HepG2 (cell line): Measurements from ENCODE around the gene ZNF620. TPM values are rescaled to one million over a fixed set of nuclear protein-coding genes. Genes with fewer than 3 reads are reported as not detected.

Source experiments
- CAMTA2 ChIP-seq: sonication (generic); formaldehyde crosslinking; IDR thresholded peaks from 2 replicates; pipeline ENCODE4 v1.4.0; 2020; ENCODE audit warnings: mild to moderate bottlenecking, missing genetic modification reagents, borderline replicate concordance
- FOXK1 ChIP-seq: sonication (generic); formaldehyde crosslinking; IDR thresholded peaks from 2 replicates; pipeline ENCODE4 v1.4.0; 2020; ENCODE audit warnings: low read depth, missing genetic modification reagents, borderline replicate concordance
- HDAC2 ChIP-seq: sonication (generic); formaldehyde crosslinking; IDR thresholded peaks from 2 replicates; pipeline ENCODE4 v1.4.0; 2020; ENCODE audit warnings: missing genetic modification reagents
- MBNL3 ChIP-seq: fragments of 250-450 bp; sonication (Bioruptor Pico); conservative IDR thresholded peaks from 2 replicates; pipeline ENCODE4 v1.8.0; 2022; ENCODE audit warnings: mild to moderate bottlenecking, inconsistent platforms
- MIXL1 ChIP-seq: IDR thresholded peaks from 2 replicates; pipeline ENCODE4 v1.6.1; 2016
- NPAS2 ChIP-seq: sonication (generic); formaldehyde crosslinking; IDR thresholded peaks from 2 replicates; pipeline ENCODE4 v1.8.0; 2022; ENCODE audit warnings: mild to moderate bottlenecking, missing genetic modification reagents, borderline replicate concordance
- PHF8 ChIP-seq: sonication (generic); formaldehyde crosslinking; IDR thresholded peaks from 2 replicates; pipeline ENCODE4 v1.5.0; 2020; ENCODE audit warnings: missing genetic modification reagents
- POLR2G ChIP-seq: fragments of 200-400 bp; formaldehyde crosslinking; IDR thresholded peaks from 2 replicates; pipeline ENCODE4 v1.6.1; 2018; ENCODE audit warnings: mild to moderate bottlenecking, low read depth, low read length, moderate library complexity
- ZBTB7B ChIP-seq: sonication (generic); formaldehyde crosslinking; IDR thresholded peaks from 2 replicates; pipeline ENCODE4 v1.4.0; 2020; ENCODE audit warnings: missing genetic modification reagents
- ZNF225 ChIP-seq: sonication (generic); formaldehyde crosslinking; IDR thresholded peaks from 2 replicates; pipeline ENCODE4 v1.4.0; 2020; ENCODE audit warnings: mild to moderate bottlenecking, missing genetic modification reagents
- ZNF547 ChIP-seq: sonication (generic); formaldehyde crosslinking; IDR thresholded peaks from 2 replicates; pipeline ENCODE4 v1.5.1; 2020; ENCODE audit warnings: mild to moderate bottlenecking, missing genetic modification reagents
- ZNF883 ChIP-seq: sonication (generic); formaldehyde crosslinking; IDR thresholded peaks from 2 replicates; pipeline ENCODE4 v1.5.1; 2020; ENCODE audit warnings: mild to moderate bottlenecking, missing genetic modification reagents; ENCODE audit errors: not compliant biosample characterization
- polyA plus RNA-seq, 8 experiments: library from polyadenylated mRNA; depleted of rRNA in 3 of 8; stranded (reverse) in 7 of 8; unstranded in 1 of 8; fragments of >200 nt; fragmentation: Illumina TruSeq in 4 of 8; extraction: Trizol in 4 of 8; gene quantifications; 2 replicates each; pipeline versions ENCODE4 v1.2.1 to v1.2.3, GENCODE V29; 2011 to 2016; ENCODE audit warnings: low read depth in 4 of 8, missing spikeins in 1 of 8, mixed read lengths in 1 of 8; ENCODE audit not compliant: insufficient read depth in 1 of 8
- total RNA-seq, 5 experiments: library from RNA; depleted of rRNA; stranded (reverse); fragments of >200 nt; fragmentation: Illumina TruSeq; extraction: Trizol; gene quantifications; 2 replicates each; pipeline ENCODE4 v1.2.3, GENCODE V29; 2016; ENCODE audit warnings: low read depth in 1 of 5
- TF ChIP-seq, protein P1 (sequence below): sonication (generic); formaldehyde crosslinking; conservative IDR thresholded peaks from 2 replicates; pipeline ENCODE4 v1.4.0; 2020; ENCODE audit warnings: missing genetic modification reagents
- TF ChIP-seq, protein P2 (sequence below): sonication (generic); formaldehyde crosslinking; IDR thresholded peaks from 2 replicates; pipeline ENCODE4 v1.8.0; 2022; ENCODE audit warnings: missing genetic modification reagents, mild to moderate bottlenecking, inconsistent platforms, borderline replicate concordance
- TF ChIP-seq, protein P3 (sequence below): sonication (generic); formaldehyde crosslinking; IDR thresholded peaks from 2 replicates; pipeline ENCODE4 v1.5.0; 2020; ENCODE audit warnings: missing genetic modification reagents
- TF ChIP-seq, protein P4 (sequence below): sonication (generic); formaldehyde crosslinking; IDR thresholded peaks from 2 replicates; pipeline ENCODE4 v1.4.0; 2020; ENCODE audit warnings: missing genetic modification reagents
- TF ChIP-seq, protein P5 (sequence below): IDR thresholded peaks from 2 replicates; pipeline ENCODE4 v1.6.1; 2016; ENCODE audit warnings: low read depth, control low read depth
- TF ChIP-seq, protein P6 (sequence below): sonication (generic); formaldehyde crosslinking; IDR thresholded peaks from 2 replicates; pipeline ENCODE4 v1.4.0; 2020; ENCODE audit warnings: missing genetic modification reagents

ZNF620 gene
- total and polyA plus RNA-seq, 2 of the 13 experiments (the other 11 are each of a cell fraction or from before 2014, with no cell fraction given) = 2.3 to 12.2 TPM

DNA sequence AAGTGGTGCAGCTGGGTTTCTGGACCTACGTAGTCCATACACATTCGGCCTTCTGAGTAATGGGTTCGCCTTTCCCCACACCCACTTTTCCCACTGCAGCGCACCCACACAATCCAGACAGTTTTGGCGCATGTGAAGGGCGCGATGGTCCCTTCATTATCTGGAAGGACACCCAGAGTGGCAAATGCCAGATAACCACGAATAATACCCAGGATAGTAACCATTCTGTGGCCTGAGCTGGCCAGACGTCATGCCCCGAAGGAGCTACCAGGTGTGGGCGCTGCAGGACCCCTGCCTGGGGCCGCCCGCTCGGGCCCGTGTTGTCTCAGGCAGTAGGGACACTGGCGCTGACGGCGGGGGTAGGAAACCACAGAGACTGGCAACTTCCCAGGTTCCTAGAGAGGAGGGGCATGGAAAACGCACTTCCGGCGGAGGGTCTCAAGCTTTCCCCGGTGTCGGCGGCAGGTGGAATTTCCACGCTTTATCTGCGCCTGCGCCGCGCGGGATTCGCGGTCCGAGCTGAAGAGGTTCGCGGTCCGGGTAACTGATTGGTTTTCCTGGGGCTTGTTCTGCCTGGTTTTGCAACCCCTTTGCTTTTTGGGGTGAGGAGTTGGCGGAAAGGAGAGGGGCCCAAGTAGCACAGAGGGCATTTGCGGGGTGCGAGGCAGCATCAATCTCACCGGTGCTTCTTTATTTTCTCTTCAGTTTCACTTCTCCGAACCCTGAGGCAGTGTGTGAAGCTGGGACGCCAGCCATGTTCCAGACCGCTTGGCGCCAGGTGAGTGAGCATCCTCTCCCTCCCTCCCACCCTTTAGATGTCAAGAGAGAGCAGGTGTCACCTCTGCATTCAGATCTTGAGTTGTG, at the start of gene ZNF620 (continued):
- TF ChIP-seq FOXK1 (peak; percentile 85; the same call in 1 of the 2 replicates), HDAC2 (CRISPR knock-in tag) (peak; percentile 72), ZNF225 (CRISPR knock-in tag) (no peak), POLR2G (peak; percentile 86), MBNL3 (CRISPR knock-in tag) (no peak), MIXL1 (CRISPR knock-in tag) (0 out of 2 replicates have a peak, but pooled peaks have one; percentile 31), ZNF883 (peak; percentile 25), NPAS2 (no peak), ZNF547 (CRISPR knock-in tag) (peak; percentile 28; the same call in 1 of the 2 replicates), CAMTA2 (CRISPR knock-in tag) (peak; percentile 47; the same call in 1 of the 2 replicates), PHF8 (CRISPR knock-in tag) (peak; percentile 74), ZBTB7B (CRISPR knock-in tag) (peak; percentile 83)
- TF ChIP-seq, protein P1, sequence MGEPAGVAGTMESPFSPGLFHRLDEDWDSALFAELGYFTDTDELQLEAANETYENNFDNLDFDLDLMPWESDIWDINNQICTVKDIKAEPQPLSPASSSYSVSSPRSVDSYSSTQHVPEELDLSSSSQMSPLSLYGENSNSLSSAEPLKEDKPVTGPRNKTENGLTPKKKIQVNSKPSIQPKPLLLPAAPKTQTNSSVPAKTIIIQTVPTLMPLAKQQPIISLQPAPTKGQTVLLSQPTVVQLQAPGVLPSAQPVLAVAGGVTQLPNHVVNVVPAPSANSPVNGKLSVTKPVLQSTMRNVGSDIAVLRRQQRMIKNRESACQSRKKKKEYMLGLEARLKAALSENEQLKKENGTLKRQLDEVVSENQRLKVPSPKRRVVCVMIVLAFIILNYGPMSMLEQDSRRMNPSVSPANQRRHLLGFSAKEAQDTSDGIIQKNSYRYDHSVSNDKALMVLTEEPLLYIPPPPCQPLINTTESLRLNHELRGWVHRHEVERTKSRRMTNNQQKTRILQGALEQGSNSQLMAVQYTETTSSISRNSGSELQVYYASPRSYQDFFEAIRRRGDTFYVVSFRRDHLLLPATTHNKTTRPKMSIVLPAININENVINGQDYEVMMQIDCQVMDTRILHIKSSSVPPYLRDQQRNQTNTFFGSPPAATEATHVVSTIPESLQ (CRISPR knock-in tag) = 0 out of 2 replicates have a peak, but pooled peaks have one; percentile 48
- TF ChIP-seq, protein P2, sequence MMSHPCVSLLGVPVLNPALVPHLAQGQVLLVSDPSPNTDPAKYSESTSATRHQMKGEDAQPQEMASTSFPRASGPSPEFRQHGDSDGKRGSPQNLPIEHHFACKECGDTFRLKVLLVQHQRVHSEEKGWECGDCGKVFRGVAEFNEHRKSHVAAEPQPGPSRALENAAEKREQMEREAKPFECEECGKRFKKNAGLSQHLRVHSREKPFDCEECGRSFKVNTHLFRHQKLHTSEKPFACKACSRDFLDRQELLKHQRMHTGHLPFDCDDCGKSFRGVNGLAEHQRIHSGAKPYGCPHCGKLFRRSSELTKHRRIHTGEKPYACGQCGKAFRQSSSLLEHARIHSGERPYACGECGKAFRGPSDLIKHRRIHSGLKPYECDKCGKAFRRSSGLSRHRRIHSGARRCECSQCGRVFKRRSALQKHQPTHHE (CRISPR knock-in tag) = peak; percentile 78; the same call in 1 of the 2 replicates
- TF ChIP-seq, protein P3, sequence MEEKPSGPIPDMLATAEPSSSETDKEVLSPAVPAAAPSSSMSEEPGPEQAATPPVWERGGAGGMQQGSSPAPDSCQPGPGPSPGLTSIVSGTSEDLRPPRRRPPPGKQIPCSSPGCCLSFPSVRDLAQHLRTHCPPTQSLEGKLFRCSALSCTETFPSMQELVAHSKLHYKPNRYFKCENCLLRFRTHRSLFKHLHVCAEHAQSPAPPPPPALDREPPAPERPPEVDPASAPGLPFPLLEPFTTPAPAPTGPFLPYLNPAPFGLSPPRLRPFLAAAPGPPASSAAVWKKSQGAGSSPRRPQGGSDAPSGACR = peak; percentile 51; the same call in 1 of the 2 replicates
- TF ChIP-seq, protein P4, sequence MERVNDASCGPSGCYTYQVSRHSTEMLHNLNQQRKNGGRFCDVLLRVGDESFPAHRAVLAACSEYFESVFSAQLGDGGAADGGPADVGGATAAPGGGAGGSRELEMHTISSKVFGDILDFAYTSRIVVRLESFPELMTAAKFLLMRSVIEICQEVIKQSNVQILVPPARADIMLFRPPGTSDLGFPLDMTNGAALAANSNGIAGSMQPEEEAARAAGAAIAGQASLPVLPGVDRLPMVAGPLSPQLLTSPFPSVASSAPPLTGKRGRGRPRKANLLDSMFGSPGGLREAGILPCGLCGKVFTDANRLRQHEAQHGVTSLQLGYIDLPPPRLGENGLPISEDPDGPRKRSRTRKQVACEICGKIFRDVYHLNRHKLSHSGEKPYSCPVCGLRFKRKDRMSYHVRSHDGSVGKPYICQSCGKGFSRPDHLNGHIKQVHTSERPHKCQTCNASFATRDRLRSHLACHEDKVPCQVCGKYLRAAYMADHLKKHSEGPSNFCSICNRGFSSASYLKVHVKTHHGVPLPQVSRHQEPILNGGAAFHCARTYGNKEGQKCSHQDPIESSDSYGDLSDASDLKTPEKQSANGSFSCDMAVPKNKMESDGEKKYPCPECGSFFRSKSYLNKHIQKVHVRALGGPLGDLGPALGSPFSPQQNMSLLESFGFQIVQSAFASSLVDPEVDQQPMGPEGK = peak; percentile 65
- TF ChIP-seq, protein P5, sequence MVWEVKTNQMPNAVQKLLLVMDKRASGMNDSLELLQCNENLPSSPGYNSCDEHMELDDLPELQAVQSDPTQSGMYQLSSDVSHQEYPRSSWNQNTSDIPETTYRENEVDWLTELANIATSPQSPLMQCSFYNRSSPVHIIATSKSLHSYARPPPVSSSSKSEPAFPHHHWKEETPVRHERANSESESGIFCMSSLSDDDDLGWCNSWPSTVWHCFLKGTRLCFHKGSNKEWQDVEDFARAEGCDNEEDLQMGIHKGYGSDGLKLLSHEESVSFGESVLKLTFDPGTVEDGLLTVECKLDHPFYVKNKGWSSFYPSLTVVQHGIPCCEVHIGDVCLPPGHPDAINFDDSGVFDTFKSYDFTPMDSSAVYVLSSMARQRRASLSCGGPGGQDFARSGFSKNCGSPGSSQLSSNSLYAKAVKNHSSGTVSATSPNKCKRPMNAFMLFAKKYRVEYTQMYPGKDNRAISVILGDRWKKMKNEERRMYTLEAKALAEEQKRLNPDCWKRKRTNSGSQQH = no peak
- TF ChIP-seq, protein P6, sequence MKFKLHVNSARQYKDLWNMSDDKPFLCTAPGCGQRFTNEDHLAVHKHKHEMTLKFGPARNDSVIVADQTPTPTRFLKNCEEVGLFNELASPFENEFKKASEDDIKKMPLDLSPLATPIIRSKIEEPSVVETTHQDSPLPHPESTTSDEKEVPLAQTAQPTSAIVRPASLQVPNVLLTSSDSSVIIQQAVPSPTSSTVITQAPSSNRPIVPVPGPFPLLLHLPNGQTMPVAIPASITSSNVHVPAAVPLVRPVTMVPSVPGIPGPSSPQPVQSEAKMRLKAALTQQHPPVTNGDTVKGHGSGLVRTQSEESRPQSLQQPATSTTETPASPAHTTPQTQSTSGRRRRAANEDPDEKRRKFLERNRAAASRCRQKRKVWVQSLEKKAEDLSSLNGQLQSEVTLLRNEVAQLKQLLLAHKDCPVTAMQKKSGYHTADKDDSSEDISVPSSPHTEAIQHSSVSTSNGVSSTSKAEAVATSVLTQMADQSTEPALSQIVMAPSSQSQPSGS (CRISPR knock-in tag) = peak; percentile 61; the same call in 1 of the 2 replicates
